ENCODE results near the gene MCL1.

The MCL1 gene

DNA sequence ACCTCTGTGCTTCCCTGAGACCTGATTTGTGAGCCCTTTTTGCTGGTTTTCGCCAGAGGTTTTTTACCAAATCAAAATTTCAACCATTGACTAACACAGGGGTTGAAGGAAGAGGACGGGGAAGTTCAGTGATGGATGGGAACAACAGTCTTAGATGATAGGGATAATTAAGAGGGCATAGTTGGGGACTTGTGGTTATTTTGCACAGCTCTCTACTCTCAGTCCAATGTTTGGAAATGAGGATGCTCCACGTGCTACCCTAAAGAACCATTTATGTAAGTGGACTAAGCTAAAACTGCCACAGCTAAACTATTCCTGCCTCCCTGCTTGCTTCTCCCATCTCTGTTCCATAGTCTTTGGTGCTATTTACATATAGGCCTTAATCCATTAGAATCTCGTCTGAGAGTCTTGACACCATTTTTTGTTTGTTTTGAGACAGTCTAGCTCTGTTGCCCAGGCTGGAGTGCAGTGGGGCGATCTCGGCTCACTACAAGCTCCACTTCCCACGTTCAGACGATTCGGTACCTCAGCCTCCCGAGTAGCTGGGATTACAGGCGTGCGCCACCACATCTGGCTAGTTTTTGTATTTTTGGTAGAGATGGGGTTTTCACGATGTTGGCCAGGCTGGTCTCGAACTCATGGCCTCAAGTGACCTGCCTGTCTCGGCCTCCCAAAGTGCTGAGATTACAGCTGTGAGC is 684 bp upstream of the MCL1 start:
- H3K9me3 ChIP-seq (ENCODE audit: control insufficient read depth in 1 of 2, low read length in 2 of 2) = peaks cover 0 to 2% of the 10 kb centered on the region in 2 donors
- H3K27ac ChIP-seq (ENCODE audit: low read depth, low read length) = peak overlapping the region; percentile 91
- no peaks in the 10 kb centered on the region for H3K27me3 ChIP-seq (ENCODE audit: control insufficient read depth in 1 of 2, insufficient read depth in 2 of 2, low read length in 2 of 2)
- H3K9ac ChIP-seq (ENCODE audit: low read depth in 1 of 2, low read length in 2 of 2) = peak overlapping the region; percentile 78 to 79
- peak overlapping the region; percentile 69 to 73 for H3K4me3 ChIP-seq (ENCODE audit: low read depth in 1 of 2, low read length in 2 of 2)
- peaks cover 14 to 21% of the 10 kb centered on the region in 2 donors for H3K4me1 ChIP-seq (ENCODE audit: control insufficient read depth in 1 of 2, insufficient read depth in 2 of 2, low read length in 2 of 2)
- H3K36me3 ChIP-seq (ENCODE audit: control insufficient read depth in 1 of 2, insufficient read depth in 2 of 2, low read length in 2 of 2) = peaks cover 27 to 36% of the 10 kb centered on the region in 2 donors

DNA sequence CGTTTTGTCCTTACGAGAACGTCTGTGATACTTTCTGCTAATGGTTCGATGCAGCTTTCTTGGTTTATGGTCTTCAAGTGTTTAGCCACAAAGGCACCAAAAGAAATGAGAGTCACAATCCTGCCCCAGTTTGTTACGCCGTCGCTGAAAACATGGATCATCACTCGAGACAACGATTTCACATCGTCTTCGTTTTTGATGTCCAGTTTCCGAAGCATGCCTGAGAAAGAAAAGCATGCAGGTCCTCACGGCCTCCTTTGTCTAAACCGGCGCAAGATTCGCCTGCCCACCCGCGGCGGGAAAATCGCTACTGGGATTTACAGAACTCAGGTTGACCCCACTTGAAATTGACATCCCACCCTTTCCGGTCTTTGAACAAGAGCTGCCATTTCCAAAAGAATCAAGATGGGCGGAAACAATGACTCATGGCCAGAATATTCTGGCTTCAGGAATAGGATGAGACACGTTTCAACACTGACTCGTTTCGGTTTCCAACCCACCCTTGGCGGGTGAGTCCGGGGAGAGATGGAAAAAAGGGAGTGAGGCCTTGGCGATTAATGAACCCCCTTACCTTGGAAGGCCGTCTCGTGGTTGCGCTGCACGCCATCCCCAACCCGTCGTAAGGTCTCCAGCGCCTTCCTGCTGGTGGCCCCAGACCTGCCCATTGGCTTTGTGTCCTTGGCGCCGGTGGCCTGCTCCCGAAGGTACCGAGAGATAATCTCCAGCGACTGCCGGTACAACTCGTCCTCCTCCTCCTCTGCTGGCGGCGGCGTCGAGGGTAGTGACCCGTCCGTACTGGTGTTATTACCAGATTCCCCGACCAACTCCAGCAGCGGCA is 919 bp downstream of the MCL1 start:
- peak overlapping the region; percentile 99 to 100 for H3K9ac ChIP-seq (ENCODE audit: low read depth in 1 of 2, low read length in 2 of 2)
- H3K27ac ChIP-seq (ENCODE audit: low read depth, low read length) = peak overlapping the region; percentile 99
- H3K27me3 ChIP-seq (ENCODE audit: control insufficient read depth in 1 of 2, insufficient read depth in 2 of 2, low read length in 2 of 2) = no peaks in the 10 kb centered on the region
- peaks cover 0 to 2% of the 10 kb centered on the region in 2 donors for H3K9me3 ChIP-seq (ENCODE audit: control insufficient read depth in 1 of 2, low read length in 2 of 2)
- peaks cover 40 to 47% of the 10 kb centered on the region in 2 donors for H3K36me3 ChIP-seq (ENCODE audit: control insufficient read depth in 1 of 2, insufficient read depth in 2 of 2, low read length in 2 of 2)
- peaks cover 22 to 32% of the 10 kb centered on the region in 2 donors for H3K4me1 ChIP-seq (ENCODE audit: control insufficient read depth in 1 of 2, insufficient read depth in 2 of 2, low read length in 2 of 2)
- peak overlapping the region; percentile 93 to 97 for H3K4me3 ChIP-seq (ENCODE audit: low read depth in 1 of 2, low read length in 2 of 2)

DNA sequence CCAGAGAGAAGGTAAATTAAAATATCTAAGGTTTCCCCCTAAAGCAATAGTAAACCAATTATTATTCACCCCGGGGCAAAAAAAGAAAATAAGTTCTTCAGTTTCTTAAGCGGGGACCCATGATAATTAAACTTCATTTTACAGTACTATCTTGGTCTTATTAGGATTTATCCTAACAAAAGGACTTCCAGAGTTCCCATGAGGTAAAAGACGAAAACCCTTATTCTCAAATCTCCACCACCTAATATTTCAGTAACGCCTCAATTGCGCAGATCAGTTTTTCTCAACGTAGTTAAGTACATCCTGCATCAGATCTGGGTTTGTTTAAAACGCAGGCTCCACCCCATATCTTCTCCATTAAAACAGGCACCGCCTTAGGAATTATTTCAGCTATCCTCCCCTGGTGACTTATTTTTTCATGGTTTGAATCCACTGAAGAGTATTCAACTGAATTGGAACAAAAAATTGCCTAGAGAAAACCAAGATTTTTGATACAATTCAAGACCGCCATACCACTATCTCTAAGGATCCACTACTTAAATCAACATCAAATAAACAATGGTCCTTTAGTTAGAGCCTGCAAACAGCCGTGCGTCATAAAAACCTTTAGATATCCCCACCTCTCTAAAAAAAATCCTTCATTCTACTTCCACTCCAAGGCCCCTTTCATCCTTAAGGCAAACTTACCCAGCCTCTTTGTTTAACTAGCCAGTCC is 1.7 kb downstream of the MCL1 start:
- Histone ChIP-seq H3K4me1 (ENCODE audit: control insufficient read depth in 1 of 2, insufficient read depth in 2 of 2, low read length in 2 of 2) (peaks cover 29 to 39% of the 10 kb centered on the region in 2 donors), H3K4me3 (ENCODE audit: low read depth in 1 of 2, low read length in 2 of 2) (peak overlapping the region; percentile 93 to 97), H3K9me3 (ENCODE audit: control insufficient read depth in 1 of 2, low read length in 2 of 2) (peaks cover 0 to 2% of the 10 kb centered on the region in 2 donors), H3K9ac (ENCODE audit: low read depth in 1 of 2, low read length in 2 of 2) (peak overlapping the region; percentile 99 to 100), H3K36me3 (ENCODE audit: control insufficient read depth in 1 of 2, insufficient read depth in 2 of 2, low read length in 2 of 2) (peaks cover 48 to 54% of the 10 kb centered on the region in 2 donors), H3K27ac (ENCODE audit: low read depth, low read length) (peak overlapping the region; percentile 99), H3K27me3 (ENCODE audit: control insufficient read depth in 1 of 2, insufficient read depth in 2 of 2, low read length in 2 of 2) (no peaks in the 10 kb centered on the region)

DNA sequence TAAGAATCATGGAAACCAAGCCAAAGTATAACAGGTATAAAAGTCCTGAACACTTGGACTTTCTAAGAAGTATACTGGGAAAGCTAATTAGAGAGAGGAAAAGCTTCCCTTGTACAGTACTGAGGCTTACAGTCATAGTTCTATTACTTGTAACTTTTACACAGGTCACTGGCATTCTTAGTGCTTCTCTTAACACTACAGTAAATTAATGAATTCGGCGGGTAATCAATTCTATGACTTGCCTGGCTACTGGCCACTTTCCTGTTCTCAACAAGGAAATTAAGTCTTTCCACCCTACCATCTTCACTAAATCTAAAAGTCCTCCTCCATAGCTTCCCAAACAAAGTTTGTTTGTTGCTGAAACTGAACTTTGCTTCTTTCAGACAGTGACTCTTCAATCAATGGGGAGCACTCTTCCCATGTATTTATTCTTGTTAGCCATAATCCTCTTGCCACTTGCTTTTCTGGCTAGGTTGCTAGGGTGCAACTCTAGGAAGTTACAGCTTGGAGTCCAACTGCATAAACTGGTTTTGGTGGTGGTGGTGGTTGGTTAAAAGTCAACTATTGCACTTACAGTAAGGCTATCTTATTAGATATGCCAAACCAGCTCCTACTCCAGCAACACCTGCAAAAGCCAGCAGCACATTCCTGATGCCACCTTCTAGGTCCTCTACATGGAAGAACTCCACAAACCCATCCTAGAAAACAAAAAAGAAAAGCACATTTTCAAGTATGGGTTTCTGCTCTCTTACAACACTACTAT is 2.4 kb downstream of the MCL1 start:
- Histone ChIP-seq H3K27ac (ENCODE audit: low read depth, low read length) (peak overlapping the region; percentile 99), H3K9me3 (ENCODE audit: control insufficient read depth in 1 of 2, low read length in 2 of 2) (peaks cover 0 to 2% of the 10 kb centered on the region in 2 donors), H3K27me3 (ENCODE audit: control insufficient read depth in 1 of 2, insufficient read depth in 2 of 2, low read length in 2 of 2) (no peaks in the 10 kb centered on the region), H3K36me3 (ENCODE audit: control insufficient read depth in 1 of 2, insufficient read depth in 2 of 2, low read length in 2 of 2) (peaks cover 52 to 57% of the 10 kb centered on the region in 2 donors), H3K4me1 (ENCODE audit: control insufficient read depth in 1 of 2, insufficient read depth in 2 of 2, low read length in 2 of 2) (peaks cover 29 to 39% of the 10 kb centered on the region in 2 donors), H3K4me3 (ENCODE audit: low read depth in 1 of 2, low read length in 2 of 2) (peak overlapping the region; percentile 93 to 97), H3K9ac (ENCODE audit: low read depth in 1 of 2, low read length in 2 of 2) (peak overlapping the region; percentile 99 to 100)

DNA sequence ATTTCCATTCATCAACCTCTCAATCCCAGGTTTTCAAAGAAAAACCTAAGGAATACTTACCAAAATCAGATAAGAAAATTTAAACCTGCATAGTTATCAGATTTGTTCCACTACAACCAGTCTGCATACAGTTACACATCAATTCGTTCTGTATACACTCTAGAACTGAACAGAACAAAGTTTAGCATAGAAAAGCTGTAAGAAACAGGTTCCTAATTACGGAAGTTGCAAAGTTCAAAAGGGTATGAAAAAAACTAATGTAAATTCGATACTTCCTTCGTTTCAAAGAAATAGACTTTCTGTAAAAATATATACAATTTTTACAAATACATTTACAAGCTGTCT is 3.1 kb downstream of the MCL1 start:
- Histone ChIP-seq H3K27me3 (ENCODE audit: control insufficient read depth in 1 of 2, insufficient read depth in 2 of 2, low read length in 2 of 2) (no peaks in the 10 kb centered on the region), H3K4me1 (ENCODE audit: control insufficient read depth in 1 of 2, insufficient read depth in 2 of 2, low read length in 2 of 2) (peaks cover 29 to 39% of the 10 kb centered on the region in 2 donors), H3K36me3 (ENCODE audit: control insufficient read depth in 1 of 2, insufficient read depth in 2 of 2, low read length in 2 of 2) (peaks cover 53 to 57% of the 10 kb centered on the region in 2 donors), H3K27ac (ENCODE audit: low read depth, low read length) (peak overlapping the region; percentile 99), H3K4me3 (ENCODE audit: low read depth in 1 of 2, low read length in 2 of 2) (peak overlapping the region; percentile 93 to 97), H3K9ac (ENCODE audit: low read depth in 1 of 2, low read length in 2 of 2) (peak overlapping the region; percentile 99 to 100), H3K9me3 (ENCODE audit: control insufficient read depth in 1 of 2, low read length in 2 of 2) (peaks cover 0 to 2% of the 10 kb centered on the region in 2 donors)

DNA sequence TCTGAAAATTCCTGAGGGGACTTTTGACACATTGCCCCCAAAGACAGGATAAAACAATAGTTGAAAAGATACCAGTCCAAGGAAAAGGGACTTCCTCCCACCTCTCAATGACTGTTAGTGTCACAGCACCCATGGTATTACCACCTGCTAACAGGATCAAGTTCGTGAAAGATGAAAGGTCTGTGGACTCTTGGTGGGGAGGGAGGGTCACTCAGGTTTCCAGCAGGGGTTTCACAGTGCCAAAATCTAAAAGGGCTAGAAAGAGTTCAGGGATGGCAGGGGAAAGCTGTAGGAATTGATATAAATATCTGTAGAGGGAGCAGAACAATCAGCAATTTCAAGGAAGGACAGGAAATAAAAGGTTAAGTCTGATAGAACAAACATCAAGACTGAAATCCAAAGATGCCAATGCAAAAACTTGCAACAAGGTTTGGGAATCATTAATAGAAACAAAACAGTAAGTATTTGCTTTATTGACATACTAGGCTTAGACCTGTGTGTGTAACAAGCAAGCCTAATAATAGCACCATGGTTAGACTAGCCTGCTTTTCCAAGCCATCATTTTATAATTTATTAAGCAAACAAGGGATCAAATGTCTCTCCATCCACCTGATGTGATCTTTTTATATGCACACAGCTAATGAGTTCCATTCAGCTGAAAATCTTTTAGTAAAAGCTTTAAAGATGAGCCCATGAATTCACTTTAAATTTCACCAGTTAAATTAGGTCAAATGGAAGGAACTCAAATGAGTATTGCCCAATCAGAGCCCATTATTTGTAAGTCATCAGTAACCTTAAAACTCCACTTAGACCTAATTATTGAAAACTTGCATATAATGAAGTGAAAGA is 3.7 kb downstream of the MCL1 start:
- Histone ChIP-seq H3K4me3 (ENCODE audit: low read depth in 1 of 2, low read length in 2 of 2) (peak overlapping the region; percentile 93 to 97), H3K27me3 (ENCODE audit: control insufficient read depth in 1 of 2, insufficient read depth in 2 of 2, low read length in 2 of 2) (no peaks in the 10 kb centered on the region), H3K36me3 (ENCODE audit: control insufficient read depth in 1 of 2, insufficient read depth in 2 of 2, low read length in 2 of 2) (peaks cover 57 to 58% of the 10 kb centered on the region in 2 donors), H3K4me1 (ENCODE audit: control insufficient read depth in 1 of 2, insufficient read depth in 2 of 2, low read length in 2 of 2) (peaks cover 25 to 44% of the 10 kb centered on the region in 2 donors), H3K9me3 (ENCODE audit: control insufficient read depth in 1 of 2, low read length in 2 of 2) (peaks cover 0 to 2% of the 10 kb centered on the region in 2 donors), H3K9ac (ENCODE audit: low read depth in 1 of 2, low read length in 2 of 2) (peak overlapping the region; percentile 99 to 100), H3K27ac (ENCODE audit: low read depth, low read length) (peak overlapping the region; percentile 99)

DNA sequence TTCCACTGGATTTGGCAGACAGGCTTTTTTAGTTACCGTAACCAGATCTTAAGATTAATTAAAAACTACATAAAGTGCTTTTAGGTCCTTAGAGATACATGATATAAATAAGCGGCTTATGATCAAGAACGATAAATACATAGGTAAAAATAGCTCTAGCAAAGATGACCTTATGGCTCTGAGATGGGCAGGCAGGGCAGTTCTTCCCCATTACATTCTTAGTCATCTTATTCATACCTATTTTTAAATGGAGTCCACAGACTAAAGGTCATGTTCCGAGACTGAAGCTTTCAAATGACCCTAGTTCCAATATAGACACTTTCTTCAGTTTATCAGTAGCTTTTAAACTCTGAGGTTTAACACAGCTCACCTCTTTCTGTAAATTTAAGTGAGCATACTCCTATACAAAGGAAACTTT is 4.3 kb downstream of the MCL1 start:
- Histone ChIP-seq H3K9ac (ENCODE audit: low read depth in 1 of 2, low read length in 2 of 2) (peak overlapping the region; percentile 99 to 100), H3K27ac (ENCODE audit: low read depth, low read length) (peak overlapping the region; percentile 61), H3K36me3 (ENCODE audit: control insufficient read depth in 1 of 2, insufficient read depth in 2 of 2, low read length in 2 of 2) (peaks cover 57 to 62% of the 10 kb centered on the region in 2 donors), H3K27me3 (ENCODE audit: control insufficient read depth in 1 of 2, insufficient read depth in 2 of 2, low read length in 2 of 2) (no peaks in the 10 kb centered on the region), H3K9me3 (ENCODE audit: control insufficient read depth in 1 of 2, low read length in 2 of 2) (peaks cover 0 to 2% of the 10 kb centered on the region in 2 donors), H3K4me1 (ENCODE audit: control insufficient read depth in 1 of 2, insufficient read depth in 2 of 2, low read length in 2 of 2) (peaks cover 22 to 41% of the 10 kb centered on the region in 2 donors), H3K4me3 (ENCODE audit: low read depth in 1 of 2, low read length in 2 of 2) (peak overlapping the region; percentile 93 to 97)

DNA sequence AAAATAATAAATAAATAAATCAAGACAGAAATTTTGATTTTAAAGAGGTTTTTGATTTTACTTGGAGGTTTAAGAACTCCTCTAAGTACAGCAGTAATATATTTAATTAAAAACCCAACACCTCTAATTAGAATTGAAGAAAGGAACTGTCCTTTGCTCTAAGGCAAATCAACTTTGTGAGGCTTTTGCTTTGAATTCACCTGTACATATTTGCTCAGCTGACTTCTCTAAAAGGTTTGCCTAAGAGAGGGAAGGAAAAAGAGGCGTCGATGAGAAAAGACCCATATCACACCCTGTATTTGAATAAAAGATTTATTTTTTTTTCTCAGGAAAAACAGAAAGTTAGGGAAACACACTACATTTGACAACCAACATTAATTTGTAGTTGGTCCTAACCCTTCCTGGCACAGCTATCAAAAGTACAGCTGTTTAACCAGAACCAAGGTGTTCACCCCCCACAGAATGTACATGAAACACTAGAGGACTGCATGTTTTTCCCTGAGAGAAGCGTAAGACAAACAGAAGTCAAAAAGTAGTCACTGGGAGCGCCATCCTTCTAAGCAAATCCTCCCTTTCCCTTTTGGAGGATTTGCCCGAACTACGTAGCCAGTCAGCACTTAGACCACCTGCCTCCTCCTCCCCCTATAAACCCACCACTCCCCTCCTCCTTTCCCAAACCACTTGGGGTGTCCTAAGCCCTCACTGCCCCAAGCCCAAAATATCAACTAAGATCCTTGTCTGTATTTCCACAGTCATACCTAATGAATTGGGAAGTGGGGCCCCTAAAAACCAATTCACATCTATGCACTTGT is 4.9 kb downstream of the MCL1 start:
- H3K9ac ChIP-seq (ENCODE audit: low read depth in 1 of 2, low read length in 2 of 2) = peak overlapping the region; percentile 99 to 100
- peaks cover 0 to 2% of the 10 kb centered on the region in 2 donors for H3K9me3 ChIP-seq (ENCODE audit: control insufficient read depth in 1 of 2, low read length in 2 of 2)
- peaks cover 20 to 44% of the 10 kb centered on the region in 2 donors for H3K4me1 ChIP-seq (ENCODE audit: control insufficient read depth in 1 of 2, insufficient read depth in 2 of 2, low read length in 2 of 2)
- peak overlapping the region; percentile 61 for H3K27ac ChIP-seq (ENCODE audit: low read depth, low read length)
- no peaks in the 10 kb centered on the region for H3K27me3 ChIP-seq (ENCODE audit: control insufficient read depth in 1 of 2, insufficient read depth in 2 of 2, low read length in 2 of 2)
- H3K36me3 ChIP-seq (ENCODE audit: control insufficient read depth in 1 of 2, insufficient read depth in 2 of 2, low read length in 2 of 2) = peaks cover 57 to 68% of the 10 kb centered on the region in 2 donors
- H3K4me3 ChIP-seq (ENCODE audit: low read depth in 1 of 2, low read length in 2 of 2) = peak overlapping the region; percentile 93 to 97
